T-cell (primary cell): ENCODE data around the gene GGACT. TPM values are rescaled to one million over a fixed set of nuclear protein-coding genes. Genes with fewer than 3 reads are reported as not detected.

Experiments used
- ATAC-seq, 4 experiments: fragments of 200-7000 bp in 3 of 4; fragments of 150-1000 bp in 1 of 4; cut with Tn5 transposase; replicated peaks in 1 of 4; 1 replicate in 3 of 4; 2 replicates in 1 of 4; pipeline ENCODE4 v1.10.0; 2021; ENCODE audit warnings: moderate library complexity in 3 of 4, mild to moderate bottlenecking in 2 of 4, moderate number of reproducible peaks in 1 of 4
- CTCF ChIA-PET, 2 donors: fragments of 300-600 bp; sonication (Branson Sonifier 250); formaldehyde crosslinking; loops; one replicate each; lab custom pipeline; 2022; ENCODE audit warnings: antibody characterized with exemption in 2 of 2; lab: Charles Lee
- POLR2A ChIA-PET, 2 donors: fragments of 300-600 bp; sonication (Branson Sonifier 250); formaldehyde crosslinking; loops; one replicate each; lab custom pipeline; 2022; ENCODE audit warnings: antibody characterized with exemption in 2 of 2; lab: Charles Lee
- DNase-seq, 35 experiments: peaks; one replicate each; pipeline versions ENCODE4 v3.0.0 to v3.0.0-alpha.2; 2013 to 2023
- H3K27ac ChIP-seq: one replicate; pipeline ENCODE4 v1.5.1; 2013; ENCODE audit warnings: low read length
- H3K27me3 ChIP-seq, 2 experiments: replicated peaks in 1 of 2; 1 replicate in 1 of 2; 2 replicates in 1 of 2; pipeline versions ENCODE4 v1.6.1 to v1.7.0; 2013; ENCODE audit warnings: low read length in 1 of 2, mixed read lengths in 1 of 2; ENCODE audit not compliant: control insufficient read depth in 2 of 2, insufficient read depth in 2 of 2; ENCODE audit errors: extremely low read depth in 1 of 2
- H3K36me3 ChIP-seq, 2 donors: 1 replicate in 1 of 2; 2 replicates in 1 of 2; pipeline versions ENCODE4 v1.6.1 to v1.7.0; 2013; ENCODE audit warnings: low read length in 1 of 2; ENCODE audit not compliant: control insufficient read depth in 2 of 2, insufficient read depth in 1 of 2; ENCODE audit errors: extremely low read depth in 1 of 2
- H3K4me1 ChIP-seq, 2 experiments: 1 replicate in 1 of 2; 2 replicates in 1 of 2; pipeline versions ENCODE4 v1.6.1 to v1.7.0; 2013; ENCODE audit warnings: low read length in 2 of 2, mixed read lengths in 1 of 2; ENCODE audit not compliant: insufficient read depth in 2 of 2, control insufficient read depth in 1 of 2; ENCODE audit errors: extremely low read depth in 1 of 2
- H3K4me3 ChIP-seq, 2 donors: 1 replicate in 1 of 2; 2 replicates in 1 of 2; pipeline versions ENCODE4 v1.5.1 to v1.7.0; 2013; ENCODE audit warnings: mild to moderate bottlenecking in 2 of 2, low read length in 1 of 2, moderate library complexity in 1 of 2; ENCODE audit not compliant: control insufficient read depth in 1 of 2; ENCODE audit errors: extremely low read depth in 1 of 2
- H3K9me3 ChIP-seq: 2 replicates; pipeline ENCODE4 v1.7.0; 2013
- H3K27ac Mint-ChIP-seq, 2 donors: one replicate each; pipeline ENCODE4 v1.8.0; 2020 to 2021; ENCODE audit warnings: mild to moderate bottlenecking in 2 of 2, mixed read lengths in 2 of 2
- H3K27me3 Mint-ChIP-seq, 2 donors: one replicate each; pipeline ENCODE4 v1.8.0; 2021 to 2022; ENCODE audit warnings: mixed read lengths in 2 of 2
- H3K36me3 Mint-ChIP-seq: one replicate; pipeline ENCODE4 v1.8.0; 2021; ENCODE audit warnings: mixed read lengths
- H3K4me1 Mint-ChIP-seq, 3 donors: one replicate each; pipeline ENCODE4 v1.8.0; 2020 to 2022; ENCODE audit warnings: mixed read lengths in 3 of 3, mild to moderate bottlenecking in 1 of 3
- H3K4me3 Mint-ChIP-seq, 3 donors: one replicate each; pipeline ENCODE4 v1.8.0; 2020 to 2022; ENCODE audit warnings: mild to moderate bottlenecking in 3 of 3, mixed read lengths in 3 of 3, moderate library complexity in 3 of 3
- H3K9me3 Mint-ChIP-seq, 3 donors: one replicate each; pipeline ENCODE4 v1.8.0; 2020 to 2022; ENCODE audit warnings: mixed read lengths in 3 of 3
- whole genome bisulfite sequencing: methylation state at CpG from one replicate; pipeline ENCODE4 v1.1.5; 2013; ENCODE audit warnings: missing lambda C conversion rate; ENCODE audit not compliant: insufficient coverage; 5-methylcytosine and 5-hydroxymethylcytosine counted together
- total RNA-seq, 35 experiments: library from RNA in 6 of 35; stranded (reverse) in 6 of 35; fragments of 120-200 nt in 1 of 35; gene quantifications; one replicate each; pipeline versions ENCODE4 v1.2.1 to v1.2.4 and lab custom pipeline; 2013 to 2026

The GGACT gene
- total RNA-seq, 5 donors from 2014 or later (not counting 1 experiment from before 2014, with no cell fraction given), result 4.4 to 7.9 (median 6.4) TPM

GRCh38 chr13:100532090-100532766, 56.4 kb downstream of the GGACT start:
- Mint-ChIP-seq H3K36me3 (peaks cover 45% of the 10 kb centered on the region), H3K4me1 (peaks cover 5 to 8% (median 5%) of the 10 kb centered on the region in 3 donors), H3K27ac (no peak overlapping the region), H3K4me3 (no peak overlapping the region), H3K27me3 (no peaks in the 10 kb centered on the region), H3K9me3 (peaks cover 0 to 2% (median 0%) of the 10 kb centered on the region in 3 donors)
- Histone ChIP-seq H3K36me3 (peaks cover 0 to 3% of the 10 kb centered on the region in 2 donors), H3K27me3 (no peaks in the 10 kb centered on the region), H3K27ac (no peak overlapping the region), H3K9me3 (no peaks in the 10 kb centered on the region), H3K4me3 (no peak overlapping the region), H3K4me1 (peaks cover 0 to 6% of the 10 kb centered on the region in 2 experiments)
- POLR2A ChIA-PET, result no interaction called here
- ATAC-seq (no peak), DNase-seq (no peak)
- WGBS, result 98% methylated on average over 56 of the region's 60 CpGs
- CTCF ChIA-PET, result interaction anchor here in 1 of 2 donors (1.1 kb wide), 1 partner anchor 15 kb away, joined by 3 read pairs; no protein-coding TSS in a partner anchor

- DNase-seq (no peak), ATAC-seq (no peak)
- Mint-ChIP-seq H3K27ac (no peak overlapping the region), H3K36me3 (peaks cover 41% of the 10 kb centered on the region), H3K27me3 (no peaks in the 10 kb centered on the region), H3K4me3 (no peak overlapping the region), H3K9me3 (peaks cover 0 to 2% (median 0%) of the 10 kb centered on the region in 3 donors), H3K4me1 (no peaks in the 10 kb centered on the region)
- Histone ChIP-seq H3K36me3 (peaks cover 0 to 3% of the 10 kb centered on the region in 2 donors), H3K27me3 (no peaks in the 10 kb centered on the region), H3K4me3 (no peak overlapping the region), H3K27ac (no peak overlapping the region), H3K9me3 (no peaks in the 10 kb centered on the region), H3K4me1 (no peaks in the 10 kb centered on the region)
- ChIA-PET CTCF (interaction anchor here in 1 of 2 donors (0.6 kb wide), 1 partner anchor 857 kb away, joined by 16 read pairs; no protein-coding TSS in a partner anchor), POLR2A (interaction anchor here in 1 of 2 donors (0.6 kb wide), 1 partner anchor 1584 kb away, joined by 3 read pairs; no protein-coding TSS in a partner anchor)
- 90% methylated on average over 8 of the region's 11 CpGs for WGBS
Observed at GRCh38 chr13:100530671-100531213, 57.8 kb downstream of the GGACT start.

- ChIA-PET CTCF (no interaction called here), POLR2A (no interaction called here)
- H3K9me3 ChIP-seq, result no peaks in the 10 kb centered on the region
- DNase-seq (no peak), ATAC-seq (no peak)
- H3K4me3 Mint-ChIP-seq, result no peak overlapping the region
- peaks cover 0 to 2% (median 0%) of the 10 kb centered on the region in 3 donors for H3K9me3 Mint-ChIP-seq
- no peaks in the 10 kb centered on the region for H3K27me3 Mint-ChIP-seq
- H3K4me1 ChIP-seq, result no peaks in the 10 kb centered on the region
- H3K27ac ChIP-seq, result no peak overlapping the region
- no peaks in the 10 kb centered on the region for H3K27me3 ChIP-seq
- 96% methylated on average over 7 of the region's 15 CpGs for WGBS
- no peak overlapping the region for H3K4me3 ChIP-seq
- H3K36me3 Mint-ChIP-seq, result peaks cover 35% of the 10 kb centered on the region
- no peak overlapping the region for H3K27ac Mint-ChIP-seq
- H3K36me3 ChIP-seq, result peaks cover 0 to 3% of the 10 kb centered on the region in 2 donors
- peaks cover 0 to 3% (median 0%) of the 10 kb centered on the region in 3 donors for H3K4me1 Mint-ChIP-seq
Observed at GRCh38 chr13:100529666-100530377, 58.8 kb downstream of the GGACT start.

GRCh38 chr13:100528820-100529219, 59.8 kb downstream of the GGACT start:
- Histone ChIP-seq H3K9me3 (no peaks in the 10 kb centered on the region), H3K27ac (no peak overlapping the region), H3K27me3 (no peaks in the 10 kb centered on the region), H3K4me3 (no peak overlapping the region), H3K36me3 (peaks cover 0 to 3% of the 10 kb centered on the region in 2 donors), H3K4me1 (no peaks in the 10 kb centered on the region)
- DNase-seq, result no peak
- H3K36me3 Mint-ChIP-seq, result peaks cover 33% of the 10 kb centered on the region
- H3K9me3 Mint-ChIP-seq, result peaks cover 0 to 2% (median 0%) of the 10 kb centered on the region in 3 donors
- no peak overlapping the region for H3K27ac Mint-ChIP-seq
- 68% methylated on average over 2 of the region's 11 CpGs for WGBS
- H3K4me1 Mint-ChIP-seq, result peaks cover 0 to 5% (median 0%) of the 10 kb centered on the region in 3 donors
- H3K27me3 Mint-ChIP-seq, result no peaks in the 10 kb centered on the region
- POLR2A ChIA-PET, result no interaction called here
- H3K4me3 Mint-ChIP-seq, result no peak overlapping the region
- CTCF ChIA-PET, result no interaction called here
- no peak for ATAC-seq

- CTCF ChIA-PET, result no interaction called here
- peaks cover 0 to 5% (median 0%) of the 10 kb centered on the region in 3 donors for H3K4me1 Mint-ChIP-seq
- no peaks in the 10 kb centered on the region for H3K4me1 ChIP-seq
- no peaks in the 10 kb centered on the region for H3K27me3 Mint-ChIP-seq
- no peak for DNase-seq
- ATAC-seq, result no peak
- WGBS, result 83% methylated on average over 6 of the region's 9 CpGs
- H3K27ac Mint-ChIP-seq, result no peak overlapping the region
- H3K4me3 Mint-ChIP-seq, result no peak overlapping the region
- peaks cover 0 to 3% of the 10 kb centered on the region in 2 donors for H3K36me3 ChIP-seq
- POLR2A ChIA-PET, result no interaction called here
- no peak overlapping the region for H3K27ac ChIP-seq
- no peaks in the 10 kb centered on the region for H3K9me3 ChIP-seq
- no peak overlapping the region for H3K4me3 ChIP-seq
- peaks cover 33% of the 10 kb centered on the region for H3K36me3 Mint-ChIP-seq
- H3K9me3 Mint-ChIP-seq, result peaks cover 0 to 2% (median 0%) of the 10 kb centered on the region in 3 donors
- H3K27me3 ChIP-seq, result no peaks in the 10 kb centered on the region
Observed at GRCh38 chr13:100528353-100528752, 60.2 kb downstream of the GGACT start.

GRCh38 chr13:100527644-100528043, 60.9 kb downstream of the GGACT start:
- no peak overlapping the region for H3K4me3 ChIP-seq
- H3K9me3 ChIP-seq, result no peaks in the 10 kb centered on the region
- H3K27me3 ChIP-seq, result no peaks in the 10 kb centered on the region
- no peak for DNase-seq
- no peaks in the 10 kb centered on the region for H3K4me1 ChIP-seq
- Mint-ChIP-seq H3K9me3 (peaks cover 0 to 2% (median 0%) of the 10 kb centered on the region in 3 donors), H3K4me1 (peaks cover under 1 to 5% (median 4%) of the 10 kb centered on the region in 3 donors), H3K27me3 (no peaks in the 10 kb centered on the region), H3K4me3 (no peak overlapping the region), H3K36me3 (peaks cover 33% of the 10 kb centered on the region), H3K27ac (no peak overlapping the region)
- ChIA-PET POLR2A (interaction anchor here in 1 of 2 donors (0.6 kb wide), 1 partner anchor 34 kb away, joined by 3 read pairs; no protein-coding TSS in a partner anchor), CTCF (interaction anchor here in 1 of 2 donors (1.3 kb wide), 1 partner anchor 13 kb away, joined by 7 read pairs; no protein-coding TSS in a partner anchor)
- ATAC-seq, result no peak
- no peak overlapping the region for H3K27ac ChIP-seq
- peaks cover 0 to 3% of the 10 kb centered on the region in 2 donors for H3K36me3 ChIP-seq
- WGBS, result 100% methylated on average over 2 of the region's 9 CpGs
